GM19395 (cell line): ENCODE data around the gene ARSG.
"Not testable (repeated sequence)": the region's sequence is repeated elsewhere in the genome, so short reads cannot be mapped to it uniquely, and the experiment has no call there.

Experiments used
- ATAC-seq: cut with Tn5 transposase; IDR thresholded peaks from one replicate; pipeline ENCODE4 v1.9.1; 2021; ENCODE audit warnings: mild to moderate bottlenecking, moderate library complexity; ENCODE audit not compliant: unreplicated experiment

Gene ARSG

GRCh38 chr17:68327823-68328557 is 36.7 kb downstream of the ARSG start:
- ATAC-seq, result no peak

DNA sequence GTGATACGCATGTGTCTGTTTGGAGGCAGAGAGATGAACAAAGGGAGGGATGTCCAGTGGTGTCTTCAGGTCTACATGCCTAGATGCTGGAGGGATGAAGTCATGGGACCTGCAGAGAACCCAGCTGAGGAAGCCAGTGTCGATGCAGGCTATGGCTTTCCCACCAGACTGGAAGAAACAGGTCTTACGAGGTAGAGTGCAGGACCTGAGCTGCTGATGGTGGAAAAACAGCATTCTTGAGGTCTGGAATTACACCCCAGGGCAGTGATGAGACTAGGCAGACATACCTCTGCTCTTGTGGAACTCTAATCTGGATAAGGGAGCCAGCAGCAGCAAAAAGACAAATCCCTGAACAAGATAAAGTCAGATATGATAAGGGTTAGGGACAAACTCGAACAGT is 37.4 kb downstream of the ARSG start:
- ATAC-seq, result no peak

- ATAC-seq, result no peak
Measured at GRCh38 chr17:68329331-68329730, 38.0 kb downstream of the ARSG start.

DNA sequence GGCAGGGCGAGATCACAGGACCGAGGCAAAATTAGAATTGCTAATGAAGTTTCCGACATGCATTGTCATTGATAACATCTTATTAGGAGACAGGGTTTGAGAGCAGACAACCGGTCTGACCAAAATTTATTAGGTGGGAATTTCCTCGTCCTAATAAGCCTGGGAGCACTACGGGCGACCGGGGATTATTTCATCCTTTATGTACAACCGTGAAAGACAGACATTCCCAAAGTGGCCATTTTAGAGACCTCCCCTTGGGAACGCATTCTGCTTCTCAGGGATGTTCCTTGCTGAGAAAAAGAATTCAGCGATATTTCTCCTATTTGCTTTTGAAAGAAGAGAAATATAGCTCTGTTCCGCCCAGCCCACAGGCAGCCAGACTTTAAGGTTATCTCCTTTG is 40.6 kb downstream of the ARSG start:
- ATAC-seq, result not testable (repeated sequence)

- ATAC-seq, result no peak
Measured at GRCh38 chr17:68334393-68334792, 43.1 kb downstream of the ARSG start.

GRCh38 chr17:68341482-68341881 is 50.2 kb downstream of the ARSG start:
- no peak for ATAC-seq

GRCh38 chr17:68343976-68344375 is 52.7 kb downstream of the ARSG start:
- no peak for ATAC-seq

- no peak for ATAC-seq
Measured at GRCh38 chr17:68344701-68345136, 53.4 kb downstream of the ARSG start.

DNA sequence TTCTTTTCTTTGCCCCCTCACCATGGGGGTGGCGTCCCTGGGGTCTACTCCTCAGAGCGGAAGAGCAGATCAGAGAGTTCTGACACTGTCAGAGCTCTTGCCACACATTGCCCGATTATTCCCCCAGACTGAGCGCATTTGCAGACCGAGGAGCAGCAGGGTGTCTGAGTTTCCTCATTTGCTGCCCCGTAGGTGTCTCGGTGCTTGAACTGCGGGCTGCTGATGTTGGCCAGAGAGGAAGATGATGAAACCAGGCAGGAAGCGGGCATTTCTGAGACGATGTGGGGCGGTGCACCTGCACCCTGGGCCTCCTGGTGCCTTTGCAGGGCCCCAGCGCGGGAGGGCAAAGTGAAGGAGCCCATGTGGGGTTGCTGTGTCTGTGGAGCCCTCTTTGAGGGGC is 55.2 kb downstream of the ARSG start:
- ATAC-seq, result peak; percentile 72

- ATAC-seq, result no peak
Measured at GRCh38 chr17:68347380-68347779, 56.1 kb downstream of the ARSG start.

- ATAC-seq, result peak; percentile 80
Measured at GRCh38 chr17:68349157-68349556, 57.9 kb downstream of the ARSG start.

DNA sequence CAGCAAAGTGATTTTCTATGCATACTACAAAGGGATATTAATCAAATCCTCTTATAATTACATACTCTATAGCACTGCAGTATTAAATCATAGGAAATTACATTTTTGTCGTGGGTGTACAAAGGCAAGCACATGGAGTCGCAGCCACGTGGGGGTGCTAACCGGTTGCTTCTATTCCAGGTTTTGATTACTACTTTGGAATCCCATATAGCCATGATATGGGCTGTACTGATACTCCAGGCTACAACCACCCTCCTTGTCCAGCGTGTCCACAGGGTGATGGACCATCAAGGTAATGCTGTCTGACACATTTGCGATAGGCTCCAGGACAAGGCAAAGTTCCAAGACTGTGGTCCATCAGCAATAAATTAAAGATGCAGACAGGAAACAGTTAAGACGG is 60.1 kb downstream of the ARSG start:
- no peak for ATAC-seq

DNA sequence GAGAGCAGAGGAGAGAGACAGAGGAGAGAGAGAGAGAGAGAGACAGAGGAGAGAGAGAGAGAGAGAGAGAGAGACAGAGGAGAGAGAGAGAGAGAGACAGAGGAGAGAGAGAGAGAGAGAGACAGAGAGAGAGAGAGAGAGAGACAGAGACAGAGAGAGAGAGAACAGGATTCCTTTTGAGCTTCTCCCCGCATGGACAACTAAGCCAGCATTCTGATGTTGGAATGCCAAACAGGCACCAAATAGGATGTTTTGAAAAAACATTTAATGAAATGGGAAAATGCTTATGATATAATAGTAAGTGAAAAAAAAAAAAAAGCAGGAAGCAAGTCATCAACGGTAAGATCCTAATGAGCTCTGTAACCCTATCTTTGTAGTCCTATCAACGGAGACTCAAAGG is 60.7 kb downstream of the ARSG start:
- ATAC-seq, result no peak

GRCh38 chr17:68352671-68353070 is 61.4 kb downstream of the ARSG start:
- ATAC-seq, result not testable (repeated sequence)

DNA sequence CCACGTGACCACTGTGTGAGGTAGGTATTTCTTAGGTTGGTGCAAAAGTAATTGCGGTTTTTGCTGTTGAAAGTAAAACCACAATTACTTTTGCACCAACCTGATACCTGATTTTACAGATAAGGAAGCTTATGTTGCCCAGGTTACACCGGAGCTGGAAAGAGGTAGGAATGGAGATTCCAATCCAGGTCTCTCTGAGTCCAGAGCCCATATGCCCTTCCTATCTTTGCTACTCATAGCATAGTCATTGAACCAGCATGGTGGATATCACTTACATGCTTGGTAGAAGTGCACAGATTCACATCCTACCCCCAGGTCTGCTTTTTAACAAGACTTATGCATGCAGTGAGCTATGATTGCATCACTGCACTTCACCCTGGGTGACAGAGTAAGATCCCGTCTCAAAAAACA is 61.8 kb downstream of the ARSG start:
- ATAC-seq, result no peak

GRCh38 chr17:68354311-68354710 is 63.0 kb downstream of the ARSG start:
- not testable (repeated sequence) for ATAC-seq

- not testable (repeated sequence) for ATAC-seq
Measured at GRCh38 chr17:68355108-68355507, 63.8 kb downstream of the ARSG start.

DNA sequence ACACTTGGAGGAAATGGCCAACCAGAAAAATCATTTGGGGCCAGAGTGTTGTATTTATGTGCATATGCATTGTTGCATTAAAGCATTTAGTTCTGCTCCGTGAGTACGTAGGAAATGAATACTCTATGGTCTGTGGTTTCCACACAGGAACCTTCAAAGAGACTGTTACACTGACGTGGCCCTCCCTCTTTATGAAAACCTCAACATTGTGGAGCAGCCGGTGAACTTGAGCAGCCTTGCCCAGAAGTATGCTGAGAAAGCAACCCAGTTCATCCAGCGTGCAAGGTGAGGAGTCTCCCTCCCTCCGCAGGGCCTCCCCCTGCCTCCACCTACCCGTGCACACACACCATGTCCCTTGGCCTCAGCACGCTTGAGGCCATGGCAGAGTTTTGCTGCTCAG is 65.2 kb downstream of the ARSG start:
- ATAC-seq, result peak; percentile 94

DNA sequence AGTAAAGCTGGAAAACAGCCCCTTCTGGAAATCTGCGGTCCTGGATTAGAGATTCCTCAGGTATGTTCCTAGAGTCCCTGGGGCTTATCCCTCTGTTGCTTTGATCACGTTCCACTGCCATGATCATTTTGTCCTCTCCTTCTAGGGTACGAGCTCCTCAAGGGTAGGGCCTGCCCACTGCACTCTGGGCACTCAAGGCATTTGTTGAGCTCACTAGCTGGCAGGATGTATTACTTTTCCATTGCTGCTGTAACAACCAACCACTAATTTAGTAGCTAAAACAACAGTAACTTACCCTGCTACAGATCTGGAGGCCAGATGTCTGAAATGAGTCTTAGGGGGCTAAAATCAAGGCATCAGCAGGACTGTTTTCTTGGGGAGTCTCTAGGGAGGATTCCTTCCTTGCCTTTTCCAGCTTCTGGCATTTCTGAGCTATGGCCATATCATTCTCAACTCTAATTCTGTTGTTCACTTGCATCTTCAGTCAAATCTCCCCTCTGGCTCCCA is 65.7 kb downstream of the ARSG start:
- peak; percentile 7 for ATAC-seq

- no peak for ATAC-seq
Measured at GRCh38 chr17:68357886-68358285, 66.6 kb downstream of the ARSG start.

GRCh38 chr17:68359791-68360535 is 68.7 kb downstream of the ARSG start:
- ATAC-seq, result no peak

GRCh38 chr17:68365469-68365868 is 74.2 kb downstream of the ARSG start:
- ATAC-seq, result no peak
